T follicular helper cell (primary cell): ENCODE data around the gene SETD3.

Experiments
- DNase-seq: peaks from one replicate; pipeline ENCODE4 v3.0.0-alpha.2; 2020; ENCODE audit warnings: low read depth

Gene SETD3

DNA sequence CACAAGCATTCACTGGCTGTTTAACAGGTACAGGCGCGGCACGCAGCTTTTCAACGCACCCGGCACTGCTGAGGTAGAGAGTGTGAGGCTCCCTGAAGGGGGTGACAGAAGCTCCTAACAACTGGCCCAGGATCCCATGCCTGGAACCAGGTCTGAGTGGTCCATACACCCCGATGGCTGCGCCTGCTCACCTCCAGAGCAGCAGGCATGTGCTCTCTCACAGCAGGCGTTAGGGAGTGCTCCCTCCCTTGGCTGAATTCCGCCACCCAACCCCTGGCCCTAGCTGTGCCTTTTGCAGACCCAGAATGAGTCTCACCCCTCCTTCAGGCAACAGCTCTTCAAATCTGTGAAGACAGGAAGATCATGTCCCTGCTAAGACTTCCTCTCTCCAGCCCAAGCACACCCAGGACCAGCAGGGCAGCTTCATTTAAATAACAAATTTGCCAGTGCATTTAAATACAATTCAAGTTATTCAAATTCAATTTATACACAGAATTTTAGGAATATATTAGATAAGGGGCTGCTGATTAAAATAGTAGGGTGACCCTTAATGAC, 86.0 kb downstream of the SETD3 start:
- no peak for DNase-seq

DNA sequence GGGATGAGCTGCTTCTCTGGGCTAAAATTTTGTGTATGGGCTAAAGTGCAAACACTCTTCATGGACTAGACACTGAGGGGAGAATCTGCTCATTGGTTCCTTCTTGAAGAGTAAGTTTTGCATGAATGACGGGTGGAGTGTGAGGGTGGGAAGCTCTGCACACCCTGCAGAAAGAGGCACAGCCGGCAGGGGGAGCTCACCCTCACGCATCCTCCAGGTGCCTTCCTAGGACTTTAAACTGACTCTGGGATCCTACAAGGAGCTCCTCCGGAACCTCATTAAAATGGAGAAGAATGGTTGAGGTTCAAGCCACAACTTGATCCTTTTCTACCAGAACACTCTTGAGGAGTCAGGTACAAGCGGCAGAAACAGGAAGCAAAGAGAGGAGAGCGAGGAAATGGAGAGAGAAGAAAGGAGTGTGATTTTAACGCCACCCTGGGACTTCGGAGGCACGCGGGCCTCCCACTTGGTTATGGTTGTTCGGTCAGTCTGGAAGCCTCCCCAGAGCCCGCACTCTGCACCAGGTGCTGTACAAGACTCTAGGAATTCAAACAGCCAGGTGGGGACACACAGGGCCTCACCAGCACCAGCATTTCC, 87.5 kb downstream of the SETD3 start:
- DNase-seq: no peak

DNA sequence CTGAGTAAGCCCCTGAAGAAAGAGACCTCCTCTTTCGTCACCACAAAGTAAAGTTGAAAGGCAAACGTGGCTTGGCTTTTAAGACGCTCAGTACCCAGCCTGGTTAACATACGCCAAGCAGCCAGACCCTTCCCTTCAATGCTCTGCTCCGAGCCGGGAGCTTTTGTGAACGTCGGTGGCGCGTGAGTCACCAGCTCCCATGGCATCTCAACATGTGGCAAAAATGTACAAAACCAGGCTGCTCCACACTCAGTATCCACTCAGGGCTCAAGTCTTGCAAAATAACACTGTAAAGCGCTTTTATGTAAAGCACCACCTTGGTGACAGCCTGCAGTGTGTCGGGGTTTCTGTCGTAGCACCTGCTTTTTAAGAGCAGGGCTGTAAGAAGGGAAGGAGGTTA, 89.0 kb downstream of the SETD3 start:
- DNase-seq: no peak

DNA sequence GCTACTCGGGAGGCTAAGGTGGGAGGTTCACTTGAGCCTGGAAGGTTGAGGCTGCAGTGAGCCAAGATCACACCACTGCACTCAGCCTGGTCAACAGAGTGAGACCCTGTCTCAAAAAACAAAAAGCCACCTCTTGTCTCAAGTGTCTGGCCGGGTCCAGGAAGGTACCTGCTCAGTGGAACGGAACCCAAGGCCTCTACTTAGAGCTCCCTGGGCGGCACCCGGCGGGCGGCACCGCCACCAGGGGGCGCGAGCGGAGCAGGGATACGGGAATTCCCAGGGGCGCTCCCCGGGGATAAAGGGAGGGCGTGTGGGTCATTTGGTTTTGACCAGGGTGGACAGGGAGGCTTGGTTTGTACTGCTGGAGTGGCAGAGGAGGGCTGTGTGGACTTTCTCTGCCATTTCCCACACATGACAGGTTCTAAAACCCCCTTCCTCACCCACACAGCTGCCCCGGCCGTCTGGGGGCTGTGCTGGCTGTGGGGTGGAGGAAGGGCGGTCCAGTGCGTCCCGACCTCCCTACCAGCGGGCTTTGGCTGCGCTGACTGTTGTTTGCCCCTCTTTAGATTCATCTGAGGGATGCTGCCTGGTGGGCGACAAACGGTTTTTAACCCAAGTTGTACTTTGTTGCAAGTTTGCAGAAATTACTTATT, 91.4 kb downstream of the SETD3 start:
- no peak for DNase-seq

DNA sequence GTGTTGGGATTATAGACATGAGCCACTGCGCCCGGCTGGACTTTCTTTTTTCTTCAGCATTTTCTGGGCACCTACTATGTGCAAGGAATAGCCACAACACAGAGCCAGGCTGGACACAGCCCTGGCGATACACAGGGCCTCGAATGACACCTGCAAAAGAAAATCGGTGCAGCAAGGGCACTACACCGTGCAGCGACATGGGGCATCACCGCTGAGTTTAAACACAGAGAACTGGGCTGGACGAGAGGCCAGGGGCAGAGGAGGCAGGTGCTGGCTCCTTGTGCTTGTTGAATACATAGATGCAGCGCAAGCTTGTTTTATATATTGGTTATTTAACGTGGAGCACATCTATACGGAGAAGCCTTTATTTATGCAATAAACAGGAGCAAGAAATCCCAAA, 92.4 kb downstream of the SETD3 start:
- no peak for DNase-seq

DNA sequence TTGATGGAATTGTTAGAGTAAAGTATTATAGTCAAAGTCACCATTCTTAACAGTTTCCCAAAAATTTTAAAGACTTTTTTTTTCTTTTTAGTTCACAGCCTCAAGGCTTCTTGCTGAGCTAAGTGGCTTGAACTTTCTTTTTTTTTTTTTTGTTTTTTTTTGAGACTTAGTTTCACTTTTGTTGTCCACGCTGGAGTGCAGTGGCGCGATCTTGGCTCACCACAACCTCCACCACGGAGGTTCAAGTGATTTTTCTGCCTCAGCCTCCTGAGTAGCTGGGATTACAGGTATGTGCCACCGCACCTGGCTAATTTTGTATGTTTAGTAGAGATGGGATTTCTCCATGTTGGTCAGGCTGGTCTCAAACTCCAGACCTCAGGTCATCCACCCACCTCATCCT, 92.8 kb downstream of the SETD3 start:
- no peak for DNase-seq

DNA sequence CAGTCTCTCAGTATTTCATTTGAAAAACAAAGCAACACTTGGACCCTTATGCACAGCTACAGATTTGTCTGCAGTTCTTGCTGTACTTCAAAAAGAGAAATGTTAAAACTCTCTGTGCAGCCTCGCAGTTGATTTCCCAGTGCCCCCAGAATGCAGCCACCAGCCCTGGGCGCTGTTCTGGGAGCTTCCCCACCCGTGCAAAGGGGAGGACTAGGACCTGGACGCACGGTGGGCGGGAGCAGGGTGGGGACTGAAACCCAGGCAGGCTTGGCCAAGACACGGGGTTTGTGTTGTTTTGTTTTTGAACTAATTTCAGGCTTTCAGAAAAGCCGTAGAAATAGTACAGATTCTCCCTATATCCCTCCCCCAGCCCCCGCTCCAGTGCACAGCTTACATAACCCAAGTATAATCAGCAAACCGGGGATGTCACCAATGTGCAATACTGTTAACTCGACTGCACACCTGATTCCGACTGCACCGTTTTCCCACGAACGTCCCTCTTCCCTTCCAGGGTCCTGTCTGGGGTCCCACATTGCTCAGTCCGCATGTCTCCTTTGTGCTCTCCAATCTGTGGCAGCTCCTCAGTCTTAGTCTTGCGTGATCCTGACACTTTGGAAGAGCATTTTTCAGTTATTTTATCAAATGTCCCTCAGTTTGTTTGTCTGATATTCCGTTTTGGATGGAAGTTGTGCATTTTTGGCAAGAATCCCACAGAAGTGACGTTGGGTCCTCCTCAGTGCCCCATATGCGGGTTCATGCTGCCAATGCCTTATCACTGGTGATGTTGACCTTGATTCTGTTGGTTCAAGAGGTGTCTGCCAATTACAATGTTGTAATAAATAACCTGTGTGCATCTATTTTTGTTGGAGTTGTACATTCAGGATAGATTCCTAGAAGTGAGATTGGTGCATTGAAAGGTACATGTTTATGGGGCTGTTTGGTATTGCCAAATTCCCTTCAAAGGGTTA, 95.9 kb downstream of the SETD3 start:
- no peak for DNase-seq

DNA sequence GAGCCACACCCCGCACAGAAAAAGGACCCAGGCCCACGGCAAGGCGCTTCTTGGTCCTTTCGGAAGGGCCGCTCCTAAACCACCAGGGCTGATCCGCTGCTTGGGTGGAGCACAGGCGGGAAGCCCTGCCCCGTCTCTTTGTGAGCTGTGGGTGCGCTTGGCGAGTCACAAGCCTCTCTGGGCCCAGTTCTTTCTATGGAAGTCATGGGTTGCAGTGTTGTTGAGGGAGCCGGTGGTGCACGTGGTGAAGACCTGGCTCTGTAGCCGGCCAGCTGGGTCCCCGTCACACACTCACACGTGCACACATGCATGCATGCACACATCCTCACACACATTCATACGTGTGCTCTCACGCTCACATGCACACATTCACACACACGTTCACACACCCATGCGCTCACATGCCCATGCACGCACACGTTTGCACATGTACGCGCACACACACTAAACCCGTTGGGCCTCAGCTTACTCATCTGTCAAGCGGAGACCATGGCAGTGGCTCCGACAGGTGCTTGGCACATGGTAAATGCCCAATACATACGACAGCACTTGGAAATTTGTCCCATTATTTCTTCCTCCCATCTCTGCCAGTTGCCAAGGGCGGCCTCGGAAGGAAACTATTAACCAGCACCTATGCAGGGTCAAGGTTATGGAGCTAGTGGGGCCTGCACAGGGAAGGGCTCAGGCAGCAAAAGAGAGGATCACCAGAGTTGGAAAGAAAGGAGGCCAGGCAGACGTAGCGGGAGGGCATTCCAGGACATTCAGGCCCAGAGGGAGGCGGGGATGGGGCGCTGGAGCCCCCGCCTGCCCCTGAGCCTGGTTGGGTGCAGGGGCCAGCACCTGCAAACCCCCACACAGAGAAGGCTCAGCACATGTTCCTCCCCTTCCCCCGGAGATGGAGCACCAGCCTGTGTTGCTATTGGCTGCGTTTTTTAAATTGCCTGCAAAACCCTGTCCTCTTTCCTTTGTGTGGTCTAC, 96.9 kb downstream of the SETD3 start:
- DNase-seq: no peak

DNA sequence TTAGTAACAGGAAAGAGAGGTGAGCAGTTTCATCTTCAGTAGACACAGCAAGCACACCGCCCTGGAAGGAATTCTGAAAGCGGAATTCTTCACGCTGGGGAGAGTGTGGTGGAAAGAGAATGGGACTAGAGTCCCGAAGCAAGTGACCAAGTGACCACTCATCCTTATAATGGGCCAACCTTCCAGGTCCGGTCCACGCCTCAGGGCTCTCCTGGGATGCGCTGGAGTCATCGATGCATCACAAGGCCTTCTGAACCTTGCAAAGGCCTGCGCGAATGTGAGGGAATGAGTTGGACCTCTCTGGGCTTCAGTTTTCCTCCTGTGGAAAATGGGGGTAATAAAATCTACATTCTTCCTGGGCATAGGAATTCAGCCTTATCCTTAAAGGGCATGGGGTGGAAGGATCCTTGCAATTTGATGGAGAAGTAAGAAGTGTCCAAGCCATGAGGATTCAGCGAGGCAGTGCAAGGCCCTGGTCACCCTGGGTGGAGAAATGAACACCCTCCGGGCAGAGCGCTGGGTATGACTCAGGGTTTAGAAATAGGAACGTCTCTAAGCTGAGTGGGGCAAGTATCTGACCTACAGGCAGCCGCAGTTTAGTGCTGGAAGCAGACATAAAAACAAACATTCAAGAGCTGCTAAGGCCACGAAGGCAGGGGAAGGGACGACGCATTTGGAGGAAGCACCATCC, 97.7 kb downstream of the SETD3 start:
- no peak for DNase-seq

DNA sequence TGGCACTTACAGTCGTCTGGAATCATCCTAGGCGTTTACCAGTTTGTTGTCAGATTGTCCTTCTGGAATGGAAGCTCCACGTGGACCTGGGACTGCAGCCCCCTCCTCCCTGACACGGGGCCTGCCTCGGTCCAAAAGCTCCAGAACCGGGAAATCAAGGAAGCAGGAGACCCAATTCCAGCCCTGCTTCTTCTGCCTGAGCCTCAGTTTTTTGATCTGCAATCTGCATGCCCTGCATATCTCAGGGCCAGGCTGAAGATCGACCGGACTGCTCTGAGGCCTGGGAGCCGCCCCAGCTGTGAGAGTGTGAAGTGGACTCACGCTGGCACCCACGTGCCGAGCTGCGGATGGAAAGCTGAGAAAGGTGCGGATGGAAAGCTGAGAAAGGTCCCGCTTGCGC, 98.6 kb downstream of the SETD3 start:
- no peak for DNase-seq

DNA sequence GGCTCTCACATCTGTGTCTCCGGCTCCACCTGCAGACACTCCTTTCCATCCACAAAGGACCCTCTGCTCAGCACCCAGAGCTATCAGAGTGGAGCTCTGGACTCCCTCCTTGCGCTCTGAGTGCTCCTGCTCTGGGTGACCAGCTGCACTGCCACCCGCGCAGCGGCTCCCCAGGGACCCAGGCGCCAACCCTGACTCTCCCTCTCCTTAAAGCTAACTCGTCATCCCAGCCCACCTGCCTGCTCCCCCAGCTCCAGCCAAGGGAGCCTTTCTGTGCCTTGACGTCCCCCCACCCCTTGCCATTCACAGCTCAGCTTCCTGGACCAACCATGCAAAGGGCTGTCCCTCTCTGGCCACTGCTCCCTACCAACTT, 99.0 kb downstream of the SETD3 start:
- no peak for DNase-seq

DNA sequence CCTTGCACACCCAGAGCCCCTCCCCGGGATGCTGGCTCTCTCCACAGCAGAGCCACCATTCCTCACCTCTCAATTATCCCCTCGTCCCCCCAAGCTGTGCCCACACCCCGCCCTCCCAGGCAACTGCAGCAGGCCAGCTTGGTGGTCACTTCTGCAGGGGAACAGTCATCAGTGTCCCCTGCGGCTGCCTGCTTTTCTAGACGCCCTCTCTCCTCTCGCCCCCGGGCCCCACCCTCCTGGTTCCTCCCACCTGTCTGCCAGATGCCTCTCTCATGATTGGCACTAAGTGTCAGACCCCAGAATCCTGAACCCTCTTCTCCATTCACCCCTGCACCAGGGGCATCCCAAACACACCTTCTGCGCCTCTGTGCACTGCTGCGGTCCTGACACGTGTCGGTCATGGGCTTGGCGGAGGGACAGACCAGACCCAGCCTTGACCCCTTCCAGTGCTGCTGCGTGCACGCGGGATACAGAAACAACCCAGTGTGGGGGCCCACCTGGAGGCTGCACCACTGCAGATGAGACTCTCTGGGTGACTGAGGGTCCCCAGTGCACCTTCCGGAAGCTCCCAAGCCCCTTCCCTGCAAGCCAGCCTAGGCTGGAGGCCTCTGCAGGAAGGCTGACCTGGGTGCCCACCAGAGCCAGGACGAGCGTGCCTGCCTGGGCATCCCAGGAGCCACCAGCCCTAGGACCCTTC, 99.5 kb downstream of the SETD3 start:
- DNase-seq: no peak

DNA sequence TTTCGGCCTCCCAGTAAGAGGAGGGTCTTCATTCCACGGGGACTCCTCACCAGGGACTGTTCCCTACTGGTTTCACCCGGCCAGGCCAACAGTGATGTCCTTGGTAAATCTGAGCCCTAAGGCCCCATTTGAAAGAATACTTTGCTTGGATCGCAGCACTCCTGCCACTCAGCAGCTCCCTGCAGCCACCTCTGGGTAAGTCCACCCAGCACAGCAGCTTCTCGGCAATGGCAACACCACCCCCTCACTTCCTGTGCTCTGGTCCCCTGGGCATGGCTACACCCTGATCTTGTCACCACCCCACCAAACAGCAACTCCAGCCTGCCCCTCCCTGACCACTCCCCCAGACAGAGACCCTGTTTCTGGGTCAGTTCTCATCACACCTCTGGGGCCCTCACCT, 100.3 kb downstream of the SETD3 start:
- no peak for DNase-seq

DNA sequence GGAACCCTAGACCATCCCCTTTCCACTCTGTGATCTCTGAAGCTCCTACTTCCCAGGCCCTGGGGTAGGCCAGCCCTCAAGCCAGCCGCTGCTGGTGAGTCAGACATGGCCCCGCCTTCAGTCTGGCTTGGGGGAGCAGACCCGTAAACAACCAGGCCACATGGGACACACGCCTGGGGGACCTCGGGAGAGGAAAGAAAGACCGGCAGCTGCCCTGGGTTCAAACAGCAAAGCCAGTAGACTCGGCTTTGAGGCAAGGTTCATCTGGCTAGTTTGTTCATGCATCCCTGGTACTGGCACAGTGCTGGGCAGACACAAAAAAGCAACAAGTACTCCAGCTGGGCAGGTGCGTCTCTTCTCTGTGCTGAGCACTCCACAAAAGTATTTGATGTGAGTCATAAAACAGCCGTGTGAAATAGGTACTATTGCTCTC, 101.9 kb downstream of the SETD3 start:
- no peak for DNase-seq

DNA sequence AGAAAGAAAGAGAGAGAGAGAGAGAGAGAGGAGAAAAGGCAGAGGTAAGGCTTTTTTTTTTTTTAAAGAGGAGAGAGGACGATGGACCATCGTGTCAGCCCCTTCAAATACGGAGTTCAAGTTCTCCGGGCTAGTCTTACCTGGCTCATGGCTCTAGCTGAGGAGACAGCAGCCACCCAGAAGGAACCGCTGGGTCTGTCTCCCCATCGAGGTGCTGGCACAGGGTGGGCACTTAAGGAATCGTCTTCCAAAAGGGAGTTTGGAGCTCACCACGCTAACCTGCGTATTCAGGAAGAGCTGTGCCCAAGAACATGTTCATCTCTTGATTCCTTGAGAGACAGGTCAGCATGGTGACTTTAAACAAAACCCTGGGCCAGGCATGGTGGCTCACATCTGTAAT, 102.7 kb downstream of the SETD3 start:
- DNase-seq: no peak

DNA sequence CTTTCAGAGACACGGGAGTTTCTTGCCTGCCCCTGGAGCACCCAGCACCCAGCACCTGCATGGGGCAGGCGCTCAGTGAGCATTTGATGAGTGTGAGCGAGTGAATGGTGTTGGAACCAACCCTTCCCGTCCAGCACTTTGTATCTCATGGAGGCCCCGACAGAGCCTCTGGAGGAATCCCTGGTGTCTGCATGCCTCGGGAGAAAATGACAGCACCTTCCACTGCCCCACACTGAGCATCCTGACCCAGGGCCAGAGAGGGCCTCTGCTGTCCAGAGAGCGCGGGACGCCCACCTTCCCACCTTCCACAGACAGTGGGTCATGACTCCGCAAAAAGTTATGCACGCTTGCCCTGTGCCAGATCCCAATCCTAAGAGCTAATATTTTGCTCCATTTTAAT, 105.7 kb downstream of the SETD3 start:
- DNase-seq: no peak

DNA sequence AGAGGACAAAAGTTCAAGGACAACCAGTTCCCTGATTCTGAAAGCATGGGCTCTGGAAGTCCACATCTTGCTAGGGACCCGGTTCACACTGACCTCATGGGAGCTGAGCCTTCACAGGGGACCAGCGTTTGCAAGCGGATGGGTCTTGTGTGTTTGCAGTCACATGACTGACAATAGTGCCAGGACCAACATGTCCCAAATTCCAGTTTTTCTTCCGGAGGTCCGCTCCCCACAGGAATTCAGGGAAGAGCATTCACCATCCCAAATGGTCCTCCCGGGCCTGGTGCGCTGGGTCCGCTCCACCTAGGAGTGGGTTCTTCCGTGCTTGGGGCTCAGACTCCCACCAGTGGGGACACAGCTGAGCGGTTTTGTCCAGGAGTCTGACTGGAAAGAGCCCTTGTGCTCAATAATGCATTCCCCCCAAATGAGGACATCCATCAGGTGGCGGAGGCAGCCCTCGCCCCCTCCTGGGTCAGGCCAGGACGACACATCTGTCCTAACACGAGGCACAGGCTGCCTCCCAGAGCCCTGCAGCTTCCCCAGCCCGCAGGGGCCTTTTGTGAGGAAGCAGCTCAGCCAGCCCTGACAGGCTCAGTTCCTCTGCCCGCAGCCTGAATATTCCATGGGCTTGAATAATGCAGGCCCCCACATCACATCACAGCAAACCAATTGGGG, 116.9 kb downstream of the SETD3 start:
- DNase-seq: no peak

DNA sequence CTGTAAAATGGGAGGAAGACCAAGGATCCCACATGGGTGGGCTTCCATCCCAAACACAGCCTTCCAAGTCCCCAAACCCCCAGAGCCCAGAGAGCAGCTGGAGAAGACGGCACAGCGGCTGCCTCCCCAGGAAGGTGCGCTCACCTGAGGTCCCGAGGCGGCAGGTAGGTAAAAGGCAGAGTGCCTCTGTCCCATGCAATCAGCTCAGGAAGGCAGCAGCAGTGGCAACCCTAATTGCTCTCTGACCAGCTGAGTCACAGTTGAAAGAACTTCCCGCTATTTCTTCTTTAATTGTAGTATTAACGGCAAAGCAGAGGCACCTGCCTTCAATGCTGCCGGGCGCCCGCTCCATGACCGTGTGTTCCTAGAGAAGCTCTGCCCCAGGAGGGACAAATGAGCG, 117.6 kb downstream of the SETD3 start:
- DNase-seq: no peak

DNA sequence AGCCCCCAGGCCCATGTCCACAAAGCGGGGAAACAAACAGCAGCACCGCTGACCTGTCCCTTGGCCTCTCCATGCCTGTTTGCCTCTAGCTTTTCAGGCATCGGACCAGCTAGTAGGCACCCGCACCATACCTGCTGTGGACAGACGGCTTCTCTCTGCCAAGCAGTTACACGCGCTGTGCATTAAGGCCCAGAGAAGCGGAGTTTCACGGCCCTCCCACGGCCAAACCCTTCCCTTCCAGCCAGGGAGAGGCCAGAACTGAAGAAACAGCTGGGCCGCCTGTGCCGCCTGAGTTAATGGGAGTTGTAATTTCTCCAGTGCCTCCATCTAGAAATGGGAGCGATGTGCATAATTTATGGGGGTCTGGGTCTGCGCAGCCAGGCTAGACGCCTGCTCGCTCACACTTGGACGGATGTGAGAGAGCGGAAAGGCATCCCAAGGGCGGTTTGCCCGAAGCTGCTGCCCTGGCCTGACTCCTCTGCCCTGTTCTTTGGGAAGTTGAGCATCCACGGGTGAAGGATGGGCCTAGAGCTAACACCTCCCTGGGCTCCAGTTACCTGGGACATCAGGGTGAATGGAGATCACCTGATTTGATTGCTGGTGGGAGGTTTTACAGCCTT, 119.0 kb downstream of the SETD3 start:
- no peak for DNase-seq
